ENCODE data around the gene AKAP13.

The AKAP13 gene

DNA sequence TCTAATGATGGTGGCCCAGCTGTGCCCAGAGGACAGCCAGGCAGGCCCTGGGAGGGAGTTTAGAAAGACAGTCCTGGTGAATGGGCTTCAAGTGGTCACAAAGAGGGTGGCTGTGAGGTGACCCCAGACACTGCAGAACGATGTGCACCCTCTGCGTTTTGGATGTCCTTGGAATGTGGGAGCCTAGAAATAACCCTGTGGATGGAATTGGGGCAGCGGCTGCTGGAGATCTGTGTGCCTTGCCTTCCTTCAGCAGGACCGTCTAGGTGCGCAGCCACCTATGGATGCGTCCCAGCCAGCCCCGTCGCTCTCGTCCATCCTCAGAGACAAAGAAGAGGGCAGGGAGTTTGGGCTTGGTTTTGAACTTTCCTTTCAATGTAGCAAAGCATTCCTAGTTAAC, 367.8 kb downstream of the AKAP13 start:
- peak; percentile 31 for DNase-seq

- DNase-seq = peak; percentile 49
Observed at GRCh38 chr15:85748729-85749128, 368.3 kb downstream of the AKAP13 start.

GRCh38 chr15:85749261-85750151, 369.1 kb downstream of the AKAP13 start:
- DNase-seq = peak; percentile 54

- DNase-seq = peak; percentile 61
Observed at GRCh38 chr15:85750319-85751290, 370.2 kb downstream of the AKAP13 start.

GRCh38 chr15:85751291-85752123, 371.1 kb downstream of the AKAP13 start:
- DNase-seq = peak; percentile 62

GRCh38 chr15:85752124-85752475, 371.7 kb downstream of the AKAP13 start:
- peak; percentile 60 for DNase-seq

- peak; percentile 55 for DNase-seq
Observed at GRCh38 chr15:85752491-85752961, 372.1 kb downstream of the AKAP13 start.

DNA sequence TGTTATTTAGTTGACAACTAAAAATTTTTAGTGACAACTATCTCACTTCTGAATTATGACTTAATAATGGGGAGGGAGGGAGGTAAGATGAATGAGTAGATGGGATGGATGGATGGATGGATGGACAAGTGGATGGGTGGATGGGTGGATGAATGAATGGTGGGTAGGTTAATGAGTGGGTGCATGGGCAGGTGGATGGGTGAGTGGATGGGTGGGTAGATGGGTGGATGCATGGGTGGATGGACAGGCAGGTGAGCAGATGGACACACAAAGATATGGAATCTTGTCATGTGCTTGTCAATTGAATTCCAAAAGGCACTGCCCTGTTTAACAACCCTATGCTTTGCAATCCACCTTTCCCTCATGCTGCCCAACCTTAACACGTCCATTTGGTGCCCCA, 372.9 kb downstream of the AKAP13 start:
- peak; percentile 31 for DNase-seq

DNA sequence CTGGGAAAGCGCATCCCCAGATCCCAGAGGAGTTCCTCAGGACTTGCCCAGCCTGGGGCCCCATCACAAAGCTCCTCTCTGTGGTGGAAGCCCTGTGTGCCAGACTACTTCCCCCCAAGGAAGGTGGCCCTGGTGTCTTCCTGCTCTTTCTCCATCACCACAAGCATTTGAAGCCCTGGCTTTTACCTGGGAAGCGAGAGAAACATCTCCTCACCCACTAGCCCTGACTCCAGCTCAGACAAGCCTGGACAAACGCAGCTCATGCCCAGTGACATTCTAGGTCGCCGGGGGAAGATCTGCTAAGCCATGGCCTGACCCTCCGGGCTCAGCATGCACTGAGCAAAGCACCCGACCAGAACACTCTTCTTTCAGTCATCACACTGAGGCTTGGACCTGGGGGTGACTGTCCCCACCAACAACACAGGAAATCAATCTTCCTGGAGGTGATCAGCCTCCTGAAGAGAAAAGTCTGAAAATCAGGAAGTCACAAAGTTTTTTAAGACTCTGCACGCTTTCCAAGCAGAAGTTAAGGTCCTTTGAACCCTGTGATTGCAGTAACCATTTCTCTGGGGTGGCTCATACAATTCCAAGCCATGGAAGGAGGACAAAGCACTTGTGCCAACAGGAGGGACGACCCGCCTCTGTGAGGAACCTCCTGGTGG, 373.5 kb downstream of the AKAP13 start:
- DNase-seq = peak; percentile 51

DNA sequence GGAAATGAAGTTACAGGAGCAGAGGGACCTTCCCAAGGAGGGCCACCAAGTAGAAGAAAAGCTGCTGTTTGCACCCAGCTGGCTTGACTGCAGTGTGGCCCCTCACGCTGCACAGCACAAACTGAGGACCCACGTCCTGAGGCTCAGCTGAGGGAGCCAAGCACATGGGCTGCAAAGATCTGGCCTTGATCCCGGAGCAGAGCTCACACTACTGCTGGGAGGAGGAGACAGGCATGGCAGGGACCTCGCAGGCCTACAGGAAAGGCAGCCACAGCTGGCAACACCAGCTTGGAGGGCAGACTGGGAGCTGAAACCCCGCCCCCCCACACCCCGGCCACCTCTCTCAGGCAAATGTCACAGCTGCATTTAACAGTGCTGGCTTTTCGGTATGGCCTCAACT, 374.6 kb downstream of the AKAP13 start:
- DNase-seq = peak; percentile 37

DNA sequence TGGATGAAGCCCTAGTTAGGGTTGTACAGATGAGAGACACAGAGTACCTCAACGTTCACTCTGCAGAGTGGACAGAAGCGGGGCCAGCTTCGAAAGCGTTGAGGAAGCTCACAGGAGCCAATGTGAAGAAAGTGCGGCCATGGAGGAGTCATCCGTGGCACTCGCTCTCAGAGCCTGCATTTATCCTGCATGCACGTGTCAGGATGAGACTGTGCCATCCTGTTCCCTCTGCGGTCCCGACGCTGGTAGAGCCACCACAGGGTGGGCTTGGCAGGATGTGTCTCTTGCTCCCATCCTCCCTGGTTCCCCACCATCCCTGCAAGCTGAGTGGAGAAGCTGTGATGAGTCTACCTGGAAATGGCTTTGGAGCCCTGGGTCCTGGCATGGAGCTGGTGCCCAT, 375.1 kb downstream of the AKAP13 start:
- DNase-seq = peak; percentile 45

DNA sequence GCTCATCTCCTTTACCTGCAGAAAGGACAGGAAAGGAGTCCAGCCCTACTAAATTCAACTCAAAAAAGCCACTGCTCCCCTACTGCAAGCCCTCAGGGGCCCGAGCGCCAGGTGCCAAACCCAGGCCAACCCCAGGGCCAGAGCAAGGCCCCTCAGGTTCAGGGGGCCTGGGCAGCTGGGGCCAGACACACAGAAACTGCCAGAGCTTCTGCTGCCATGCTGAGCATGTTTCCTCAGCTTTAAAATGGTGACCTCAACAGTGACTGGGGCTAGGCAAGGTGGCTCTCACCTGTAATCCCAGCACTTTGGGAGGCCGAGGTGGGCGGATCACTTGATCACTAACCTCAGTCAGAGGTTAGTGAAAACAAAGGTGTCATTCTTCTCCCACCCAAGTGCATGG, 375.5 kb downstream of the AKAP13 start:
- peak; percentile 54 for DNase-seq

DNA sequence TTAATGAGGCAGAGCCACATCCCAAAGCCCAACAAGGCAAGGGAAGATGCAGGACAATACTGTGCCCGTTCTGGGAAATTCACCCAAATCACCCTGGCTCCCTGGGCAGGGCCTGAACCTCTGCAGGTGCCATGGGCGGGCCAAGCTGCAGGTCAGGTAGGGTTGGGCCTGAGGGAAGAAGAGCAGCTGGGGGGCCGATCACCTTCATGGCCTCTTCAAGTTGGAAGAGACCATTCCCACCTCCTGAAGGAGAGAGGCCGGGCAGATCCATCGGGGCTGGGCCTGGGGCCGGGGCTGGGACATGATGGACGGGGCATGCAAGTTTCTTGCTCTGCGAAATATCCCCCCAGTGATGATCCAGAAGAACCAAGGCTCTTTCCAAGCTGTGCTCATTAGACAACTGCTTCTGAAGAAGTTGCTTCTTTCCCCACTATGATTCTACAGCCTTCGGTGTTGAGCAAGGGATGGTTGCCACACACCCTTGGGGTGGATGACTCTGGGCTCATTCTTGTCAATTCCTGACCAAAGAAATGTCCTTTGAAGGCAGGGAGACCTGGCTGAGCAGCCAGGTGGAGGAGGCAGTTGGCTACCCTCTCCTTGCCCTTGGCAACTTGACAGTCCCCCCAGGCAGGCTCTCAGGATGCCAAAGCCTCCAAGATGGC, 376.1 kb downstream of the AKAP13 start:
- peak; percentile 44 for DNase-seq

DNA sequence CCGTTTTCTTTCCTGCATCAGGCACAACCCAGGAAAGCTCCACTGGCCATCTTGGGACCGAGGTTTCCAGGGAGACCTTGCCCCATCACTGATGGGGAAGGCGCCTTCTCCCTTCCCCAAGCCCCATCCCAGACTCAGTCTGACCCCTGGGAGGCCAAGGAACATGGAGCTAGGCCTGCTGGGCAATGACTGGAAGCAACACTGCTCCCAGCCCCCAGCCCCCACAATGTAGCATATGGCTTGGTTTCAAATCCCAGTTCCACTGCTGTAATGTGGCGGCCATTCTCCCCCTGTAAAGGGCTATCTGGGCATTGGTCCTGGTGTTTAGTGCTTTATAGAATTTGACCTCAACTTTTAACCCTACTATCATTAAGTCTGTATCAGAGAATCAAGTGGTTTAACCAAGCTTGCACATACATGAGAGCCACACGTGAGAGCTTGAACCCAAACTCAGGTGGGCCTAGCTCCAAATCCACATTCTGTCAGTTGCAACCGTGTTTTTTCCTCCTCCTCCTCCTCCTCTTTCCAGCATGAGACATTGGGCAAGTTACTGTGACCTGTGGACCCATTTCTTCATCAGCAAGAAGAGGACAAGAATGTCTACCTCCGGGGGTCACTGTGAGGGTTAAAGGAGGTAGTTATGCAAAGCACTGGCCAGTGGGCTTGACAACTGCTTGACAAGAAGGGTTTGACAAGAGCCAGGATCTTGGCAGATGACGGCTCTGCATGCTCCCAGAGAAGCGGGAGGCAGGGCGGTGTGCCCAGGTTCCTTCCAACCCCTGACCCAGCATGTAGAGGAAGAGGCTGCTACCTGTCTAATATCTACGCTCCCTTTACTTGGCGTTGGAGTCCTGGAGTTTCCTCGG, 376.9 kb downstream of the AKAP13 start:
- DNase-seq = peak; percentile 45

GRCh38 chr15:85757939-85758654, 377.7 kb downstream of the AKAP13 start:
- peak; percentile 31 for DNase-seq

DNA sequence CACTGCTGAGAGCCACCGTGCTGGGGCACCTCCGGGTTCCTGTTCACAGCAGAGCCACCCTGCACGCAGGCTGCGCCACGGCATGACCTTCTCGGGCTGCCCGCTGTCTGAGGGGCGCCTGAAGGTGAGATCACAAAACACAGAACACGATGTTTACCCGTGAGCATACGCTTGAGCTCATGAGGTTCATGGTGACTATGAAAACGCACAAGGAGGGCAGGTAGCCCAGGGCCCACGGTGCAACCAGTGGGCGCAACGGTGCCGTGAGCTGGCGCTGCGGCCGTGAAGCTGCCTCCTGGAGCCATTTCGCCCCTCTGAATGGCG, 378.2 kb downstream of the AKAP13 start:
- no peak for DNase-seq

DNA sequence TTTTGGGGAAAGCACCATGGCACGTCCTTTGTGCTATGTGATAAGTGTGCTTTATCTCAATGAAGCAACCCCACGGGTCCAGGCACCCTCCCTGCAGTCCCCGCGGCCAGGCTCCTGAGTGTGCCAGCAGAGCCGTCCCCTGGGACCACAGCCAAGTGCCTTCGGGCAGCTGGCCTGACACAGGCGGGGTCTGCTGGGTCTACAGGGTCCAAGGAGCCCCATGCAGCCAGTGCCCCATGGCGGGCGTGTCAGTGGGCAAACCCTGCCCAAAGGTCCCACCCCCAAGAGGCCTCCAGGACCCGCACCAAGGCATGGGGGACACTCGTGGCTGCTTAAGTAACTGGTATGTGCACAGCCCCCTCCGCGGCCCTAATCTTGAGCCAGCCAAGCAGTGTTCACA, 379.0 kb downstream of the AKAP13 start:
- no peak for DNase-seq

DNA sequence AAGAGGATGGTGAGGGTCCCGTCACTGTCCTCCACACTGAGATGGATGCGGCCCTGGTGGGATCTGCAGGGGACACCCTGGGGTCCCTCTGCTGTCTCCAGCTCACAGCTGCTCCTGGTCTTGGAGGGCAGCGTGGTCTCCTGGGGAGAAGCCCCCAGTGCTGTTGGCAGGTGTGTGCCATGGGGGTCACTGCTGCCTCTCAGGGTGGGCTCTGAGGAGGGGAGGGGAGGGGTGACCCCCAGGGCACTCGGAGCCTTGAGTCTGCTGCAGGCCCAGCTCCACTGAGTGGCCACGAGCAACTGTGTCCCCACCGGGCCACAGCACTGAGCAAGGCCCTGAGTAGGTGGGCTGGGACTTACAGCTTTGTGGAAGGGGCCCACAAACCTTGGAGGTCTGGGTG, 379.6 kb downstream of the AKAP13 start:
- no peak for DNase-seq

DNA sequence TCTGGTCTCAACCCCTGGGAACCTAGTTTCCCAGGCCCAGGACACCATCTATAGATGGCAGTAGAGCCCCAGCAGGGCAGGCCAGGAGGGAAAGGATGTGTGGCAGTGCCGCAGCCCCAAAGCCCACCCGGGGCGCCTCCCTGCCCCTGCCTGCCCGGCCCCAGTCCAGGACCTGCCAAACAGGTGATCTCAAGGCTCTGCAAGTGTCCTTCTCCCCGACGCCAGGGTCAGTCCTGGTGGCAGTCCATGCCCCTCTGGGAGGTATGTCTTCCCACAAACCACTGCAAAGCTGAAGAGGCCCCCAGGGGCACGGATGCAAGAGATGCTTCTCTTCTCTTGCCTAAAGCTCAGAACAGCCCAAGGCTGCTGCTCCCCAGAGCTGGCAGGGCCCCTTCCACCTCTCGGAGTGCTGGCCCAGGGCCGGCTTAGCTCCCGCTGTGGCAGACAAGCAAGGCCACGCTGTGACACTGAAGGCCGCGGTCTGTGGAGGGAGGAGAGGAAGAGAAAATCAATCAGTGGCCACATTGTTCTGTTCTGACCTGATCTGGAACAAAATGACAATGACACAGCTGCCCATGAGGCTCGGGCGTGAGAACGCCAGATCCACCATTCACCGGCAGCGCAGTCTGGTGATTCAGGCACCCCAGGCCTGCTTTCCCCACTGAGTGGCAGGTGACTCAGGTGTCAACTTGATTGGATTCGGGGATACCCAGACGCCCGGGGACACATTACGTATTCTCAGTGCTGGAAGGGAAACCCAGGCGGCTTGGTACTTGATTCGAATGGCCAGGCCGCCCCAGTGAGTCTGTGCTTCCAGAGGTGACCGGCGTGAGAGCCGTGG, 380.3 kb downstream of the AKAP13 start:
- no peak for DNase-seq
